ENCODE data around the gene TBL1X. TPM values are rescaled to one million over a fixed set of nuclear protein-coding genes. Genes with fewer than 3 reads are reported as not detected.

TBL1X gene
- total RNA-seq, 1 experiment from 2014 or later, result 14.6 TPM

- H3K27ac ChIP-seq (ENCODE audit: low read length), result no peak overlapping the region
- no peak for ATAC-seq
- no peaks in the 10 kb centered on the region for H3K36me3 ChIP-seq (ENCODE audit: control insufficient read depth, insufficient read depth, low read length)
- in situ Hi-C loops (cut with HindIII; ENCODE audit: low pct_unique_long_range_greater_than_20kb, low sequenced_read_pairs) (no loop called here), intact Hi-C loops (cut with micrococcal nuclease; ENCODE audit: unreplicated experiment) (no loop called here)
- no peak overlapping the region for H3K4me3 ChIP-seq (ENCODE audit: low read depth in 2 of 2, low read length in 2 of 2)
- ChIA-PET POLR2A (no interaction called here), CTCF (no interaction called here)
- no TSS peak for BruUV-seq (replicated peaks)
- TF ChIP-seq CTCF (IDR thresholded peaks at IDR 0.05) (no peak), POLR2AphosphoS5 (IDR thresholded peaks at IDR 0.05; ENCODE audit: low read depth, low read length) (no peak), TCF7L2 (IDR thresholded peaks at IDR 0.05; ENCODE audit: low read depth, low read length) (no peak), SIN3A (IDR thresholded peaks at IDR 0.05; ENCODE audit: borderline replicate concordance, insufficient read depth, low read depth, low read length) (no peak), REST (IDR thresholded peaks at IDR 0.05; ENCODE audit: insufficient read depth in 1 of 2, low read depth in 2 of 2, low read length in 1 of 2) (no peak)
- no peaks in the 10 kb centered on the region for H3K4me1 ChIP-seq (ENCODE audit: control insufficient read depth, insufficient read depth, low read length)
- H3K27me3 ChIP-seq (ENCODE audit: control insufficient read depth, insufficient read depth, low read length), result no peaks in the 10 kb centered on the region
- DNase-seq (ENCODE audit: low read depth, low spot score), result no peak
- H3K9me3 ChIP-seq (ENCODE audit: control insufficient read depth, insufficient read depth, low read depth, low read length), result no peaks in the 10 kb centered on the region
Measured at GRCh38 chrX:9704876-9705465, 240.1 kb downstream of the TBL1X start.

GRCh38 chrX:9706421-9706820 is 241.6 kb downstream of the TBL1X start:
- no TSS peak for BruUV-seq (replicated peaks)
- TF ChIP-seq REST (IDR thresholded peaks at IDR 0.05; ENCODE audit: insufficient read depth in 1 of 2, low read depth in 2 of 2, low read length in 1 of 2) (no peak), CTCF (IDR thresholded peaks at IDR 0.05) (no peak), POLR2AphosphoS5 (IDR thresholded peaks at IDR 0.05; ENCODE audit: low read depth, low read length) (no peak), TCF7L2 (IDR thresholded peaks at IDR 0.05; ENCODE audit: low read depth, low read length) (no peak), SIN3A (IDR thresholded peaks at IDR 0.05; ENCODE audit: borderline replicate concordance, insufficient read depth, low read depth, low read length) (no peak)
- intact Hi-C loops (cut with micrococcal nuclease; ENCODE audit: unreplicated experiment), result no loop called here
- no peak for ATAC-seq
- CTCF ChIA-PET, result no interaction called here
- Histone ChIP-seq H3K27me3 (ENCODE audit: control insufficient read depth, insufficient read depth, low read length) (no peaks in the 10 kb centered on the region), H3K4me3 (ENCODE audit: low read depth in 2 of 2, low read length in 2 of 2) (no peak overlapping the region), H3K27ac (ENCODE audit: low read length) (no peak overlapping the region), H3K4me1 (ENCODE audit: control insufficient read depth, insufficient read depth, low read length) (no peaks in the 10 kb centered on the region), H3K9me3 (ENCODE audit: control insufficient read depth, insufficient read depth, low read depth, low read length) (no peaks in the 10 kb centered on the region), H3K36me3 (ENCODE audit: control insufficient read depth, insufficient read depth, low read length) (no peaks in the 10 kb centered on the region)
- in situ Hi-C loops (cut with HindIII; ENCODE audit: low pct_unique_long_range_greater_than_20kb, low sequenced_read_pairs), result no loop called here
- POLR2A ChIA-PET, result no interaction called here
- no peak for DNase-seq (ENCODE audit: low read depth, low spot score)
